Brain microvascular endothelial cell (primary cell): Measurements from ENCODE around the gene MRNIP.
A peak's percentile ranks its signal among the peaks of the same experiment; 100 is the strongest.

Experiments
- DNase-seq: peaks from one replicate; pipeline ENCODE4 v3.0.0-alpha.2; 2020
- H3K27ac ChIP-seq: fragments of 250-450 bp; sonication (Bioruptor Pico); 2 replicates; pipeline ENCODE4 v1.5.1; 2020; ENCODE audit warnings: mild to moderate bottlenecking, moderate library complexity
- H3K27me3 ChIP-seq: fragments of 250-450 bp; sonication (Bioruptor Pico); replicated peaks from 2 replicates; pipeline ENCODE4 v1.5.1; 2020; ENCODE audit warnings: mild to moderate bottlenecking
- H3K36me3 ChIP-seq: fragments of 250-450 bp; sonication (Bioruptor Pico); replicated peaks from 2 replicates; pipeline ENCODE4 v1.5.1; 2020; ENCODE audit warnings: mild to moderate bottlenecking
- H3K4me3 ChIP-seq: 2 replicates; pipeline ENCODE4 v1.5.1; 2011; ENCODE audit warnings: low read depth, mild to moderate bottlenecking, control low read depth, low read length, moderate library complexity
- in situ Hi-C: cut with HindIII; loops from 2 replicates; pipeline ENCODE4 v1.10.0; 2017; ENCODE audit warnings: low sequenced_read_pairs, low pct_ligation_motif_present
- TF ChIP-seq, protein P1 (sequence below): IDR thresholded peaks from 2 replicates; pipeline ENCODE4 v1.5.1; 2011; ENCODE audit warnings: low read depth, mild to moderate bottlenecking, moderate library complexity, low read length, control low read depth, inconsistent platforms; ENCODE audit errors: missing control alignments

The MRNIP gene

DNA sequence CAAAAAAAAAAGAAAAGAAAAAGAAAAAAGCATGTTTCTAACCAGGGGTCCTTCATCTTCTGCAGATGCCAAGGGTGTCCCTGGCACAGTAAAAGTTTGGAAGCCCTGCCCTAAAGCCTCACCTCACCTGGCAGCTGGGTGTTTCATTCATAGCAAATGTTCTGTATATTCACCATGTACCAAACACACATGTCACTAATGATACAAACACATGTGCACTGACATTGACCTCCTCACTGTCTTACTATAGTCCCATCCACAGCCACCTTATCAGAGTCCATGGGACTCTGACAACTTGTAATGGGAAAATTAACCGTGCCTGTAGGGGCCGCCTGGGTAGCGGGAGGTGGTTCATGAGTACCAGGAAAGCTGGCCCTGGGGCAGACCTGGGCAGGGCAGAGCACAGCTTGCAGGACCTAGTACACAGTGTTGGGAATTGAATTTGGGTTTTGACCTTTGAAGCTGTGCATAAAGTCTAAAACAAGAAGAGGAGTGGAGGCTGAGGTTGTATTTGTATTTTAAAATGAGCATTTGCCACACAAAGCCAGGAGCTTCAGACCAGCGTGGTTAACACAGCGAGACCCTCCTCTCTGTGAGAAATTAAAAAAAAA is 45.5 kb downstream of the MRNIP start:
- H3K27me3 ChIP-seq = no peaks in the 10 kb centered on the region
- no peak for DNase-seq
- in situ Hi-C loops = no loop called here
- H3K36me3 ChIP-seq = peaks cover 6% of the 10 kb centered on the region
- no peak overlapping the region for H3K4me3 ChIP-seq
- no peak overlapping the region for H3K27ac ChIP-seq
- TF ChIP-seq, protein P1, sequence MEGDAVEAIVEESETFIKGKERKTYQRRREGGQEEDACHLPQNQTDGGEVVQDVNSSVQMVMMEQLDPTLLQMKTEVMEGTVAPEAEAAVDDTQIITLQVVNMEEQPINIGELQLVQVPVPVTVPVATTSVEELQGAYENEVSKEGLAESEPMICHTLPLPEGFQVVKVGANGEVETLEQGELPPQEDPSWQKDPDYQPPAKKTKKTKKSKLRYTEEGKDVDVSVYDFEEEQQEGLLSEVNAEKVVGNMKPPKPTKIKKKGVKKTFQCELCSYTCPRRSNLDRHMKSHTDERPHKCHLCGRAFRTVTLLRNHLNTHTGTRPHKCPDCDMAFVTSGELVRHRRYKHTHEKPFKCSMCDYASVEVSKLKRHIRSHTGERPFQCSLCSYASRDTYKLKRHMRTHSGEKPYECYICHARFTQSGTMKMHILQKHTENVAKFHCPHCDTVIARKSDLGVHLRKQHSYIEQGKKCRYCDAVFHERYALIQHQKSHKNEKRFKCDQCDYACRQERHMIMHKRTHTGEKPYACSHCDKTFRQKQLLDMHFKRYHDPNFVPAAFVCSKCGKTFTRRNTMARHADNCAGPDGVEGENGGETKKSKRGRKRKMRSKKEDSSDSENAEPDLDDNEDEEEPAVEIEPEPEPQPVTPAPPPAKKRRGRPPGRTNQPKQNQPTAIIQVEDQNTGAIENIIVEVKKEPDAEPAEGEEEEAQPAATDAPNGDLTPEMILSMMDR = no peak

DNA sequence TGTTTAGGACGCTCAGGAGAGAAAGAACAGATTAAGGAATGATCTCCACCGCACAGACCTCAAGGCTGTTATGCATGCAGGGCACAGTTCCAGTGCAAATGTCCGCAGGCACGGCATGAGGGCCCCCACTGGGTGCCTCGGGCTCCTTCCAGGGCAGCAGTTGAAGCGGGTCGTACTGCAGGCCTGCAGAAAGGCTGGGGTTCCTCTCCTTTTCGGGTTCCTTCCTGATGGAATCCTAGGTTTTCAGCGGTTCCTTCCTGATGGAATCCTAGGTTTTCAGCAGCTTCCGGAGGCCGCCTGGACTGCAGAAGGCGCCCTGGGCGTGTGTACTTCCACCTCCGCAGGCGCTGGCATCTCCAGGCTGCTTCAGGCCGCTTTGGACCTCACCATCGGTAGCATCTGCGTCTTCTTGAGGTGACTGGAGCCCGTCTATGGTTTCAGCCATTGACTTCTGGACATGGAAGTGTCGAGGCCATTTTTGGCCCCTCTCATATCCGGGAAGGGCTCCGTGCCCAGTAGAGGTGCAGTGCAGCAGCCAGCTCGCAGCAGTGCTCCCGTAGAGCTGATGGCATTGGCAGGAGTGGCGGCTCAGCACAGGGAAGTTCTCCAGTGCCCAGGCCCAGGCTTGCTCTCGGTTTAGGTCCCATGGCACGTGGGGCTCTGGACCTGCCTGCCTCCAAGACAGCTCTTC is 46.3 kb downstream of the MRNIP start:
- in situ Hi-C loops = no loop called here
- Histone ChIP-seq H3K27ac (no peak overlapping the region), H3K27me3 (no peaks in the 10 kb centered on the region)

DNA sequence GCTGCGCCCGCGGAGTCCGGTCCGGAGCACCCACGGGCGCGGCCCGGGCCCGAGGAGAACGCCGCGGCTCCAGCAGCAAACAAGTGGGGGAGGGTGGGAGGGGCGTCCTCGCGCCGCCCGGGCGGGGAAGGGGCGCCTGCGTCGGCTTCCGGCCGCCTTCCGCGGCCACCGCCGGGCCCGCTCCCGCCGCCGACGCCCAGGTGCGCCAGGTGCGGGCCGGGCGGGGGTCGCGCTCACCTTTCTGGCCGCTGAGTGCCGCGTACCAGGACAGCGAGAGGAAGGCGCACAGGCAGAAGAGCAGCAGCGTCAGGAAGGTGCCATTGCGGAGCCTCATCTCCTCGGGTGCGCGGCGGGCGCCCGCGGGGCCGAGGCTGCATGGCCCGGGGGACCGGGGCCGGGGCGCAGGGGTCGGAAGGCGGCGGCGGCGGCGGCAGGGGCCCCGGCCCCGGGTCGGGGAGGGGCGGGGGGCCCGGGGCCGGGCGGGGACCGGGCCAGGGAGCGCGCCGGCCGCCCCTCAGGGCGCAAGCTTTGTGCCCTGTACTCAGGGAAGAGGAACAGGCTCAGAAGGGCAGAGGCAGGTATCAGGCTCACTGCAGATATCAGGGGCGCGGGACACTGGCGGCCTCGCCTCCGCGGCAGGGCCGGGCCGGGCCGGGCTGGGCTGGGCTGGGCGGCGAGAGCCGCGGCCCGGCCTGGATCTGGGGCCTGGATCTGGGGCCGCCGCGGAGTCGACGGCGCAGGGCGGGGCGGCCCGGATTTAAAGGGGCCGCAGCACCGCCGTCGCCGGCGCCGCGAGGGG is 52.2 kb downstream of the MRNIP start, which contains the start of gene MGAT4B:
Gene MGAT4B, minus strand, starts transcription at position 617 of the 799 bp plus-strand sequence. Its CDS starts 283 bp downstream, at position 334.
- in situ Hi-C loops = no loop called here
- Histone ChIP-seq H3K4me3 (peak within 1 kb of the TSS; percentile 74), H3K27me3 (no peaks in the 10 kb centered on the region), H3K36me3 (peaks cover 5% of the 10 kb centered on the region), H3K27ac (peak within 1 kb of the TSS; percentile 77)
- DNase-seq = no peak
- TF ChIP-seq, protein P1 = no peak

More for the DNA sequence above, 46.3 kb downstream of the MRNIP start:
- peaks cover 6% of the 10 kb centered on the region for H3K36me3 ChIP-seq
- TF ChIP-seq, protein P1 = no peak
- no peak for DNase-seq
- H3K4me3 ChIP-seq = no peak overlapping the region

DNA sequence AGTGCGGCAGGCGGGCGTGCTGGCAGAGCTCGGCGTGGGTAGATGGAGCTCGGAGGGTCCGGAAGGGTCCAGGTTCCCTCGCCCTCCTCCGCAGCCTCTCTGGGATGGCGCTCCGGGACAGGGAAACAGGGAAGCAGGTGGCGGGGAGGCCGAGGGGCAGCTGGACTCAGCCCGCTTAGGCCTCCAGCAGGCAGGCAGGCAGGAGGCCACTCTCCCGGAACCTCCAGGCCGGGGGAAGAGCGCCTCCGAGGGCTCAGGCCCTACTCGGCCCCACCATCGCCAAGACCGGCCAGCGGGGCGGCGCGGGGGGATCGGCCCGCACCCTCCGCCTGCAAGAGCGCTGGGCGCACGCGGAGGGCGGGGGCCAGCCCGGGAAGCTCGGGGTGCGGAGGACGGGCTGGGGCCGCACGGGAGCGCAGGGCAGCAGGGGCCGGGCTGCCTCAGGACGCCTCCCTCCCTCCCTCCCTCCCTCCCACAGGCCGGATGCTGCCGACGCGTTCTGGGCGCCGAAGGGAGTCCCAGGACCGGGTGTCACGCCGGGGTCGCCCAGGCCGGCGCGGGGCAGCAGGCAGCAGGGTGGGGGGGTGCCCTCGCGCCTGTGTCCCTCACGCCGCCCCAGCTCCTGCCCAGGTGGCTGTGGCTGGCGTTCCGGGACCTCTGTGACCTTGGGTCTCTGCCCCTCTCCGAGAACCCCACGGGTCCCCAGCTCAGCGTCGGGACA is 52.9 kb downstream of the MRNIP start:
- TF ChIP-seq, protein P1 = no peak
- Histone ChIP-seq H3K27ac (peak overlapping the region; percentile 77), H3K36me3 (peaks cover 10% of the 10 kb centered on the region), H3K4me3 (peak overlapping the region; percentile 74), H3K27me3 (no peaks in the 10 kb centered on the region)
- DNase-seq = no peak
- in situ Hi-C loops = no loop called here

DNA sequence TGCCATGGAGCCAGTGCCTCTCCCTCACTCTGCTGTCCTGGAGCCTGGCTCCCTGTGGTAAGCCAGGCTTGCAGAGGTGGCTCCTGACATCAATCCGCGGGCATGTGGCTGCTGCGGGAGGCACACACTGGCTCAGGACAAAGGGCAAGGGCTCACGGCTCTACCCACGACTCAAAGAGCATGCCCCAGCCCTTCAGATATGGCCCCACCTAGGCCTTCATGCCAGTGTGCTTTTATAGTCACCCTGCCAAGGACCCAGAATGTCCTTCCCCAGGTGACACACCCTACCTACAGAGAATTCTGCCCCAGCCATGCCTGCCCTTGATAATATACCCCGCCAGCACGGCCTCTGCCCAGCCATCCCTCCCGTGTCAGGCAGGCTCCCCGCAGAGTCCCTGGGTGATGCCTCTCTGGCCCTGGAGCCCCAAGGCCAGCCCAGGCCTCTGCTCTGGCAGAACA is 53.5 kb downstream of the MRNIP start:
- in situ Hi-C loops = no loop called here
- Histone ChIP-seq H3K36me3 (peaks cover 14% of the 10 kb centered on the region), H3K27me3 (no peaks in the 10 kb centered on the region), H3K27ac (peak overlapping the region; percentile 77), H3K4me3 (peak overlapping the region; percentile 74)
- DNase-seq = no peak
- TF ChIP-seq, protein P1 = no peak
